ENCODE results near the gene LMAN2.

LMAN2 gene

GRCh38 chr5:177389241-177390169, 38.0 kb upstream of the LMAN2 start:
- Histone ChIP-seq H3K36me3 (ENCODE audit: insufficient read depth, low read length) (no peaks in the 10 kb centered on the region), H3K9me3 (ENCODE audit: low read length) (no peaks in the 10 kb centered on the region), H3K27me3 (ENCODE audit: control insufficient read depth in 1 of 2, insufficient read depth in 2 of 2, low read length in 2 of 2) (peaks cover 0 to 6% of the 10 kb centered on the region in 2 donors), H3K4me3 (ENCODE audit: low read depth in 1 of 2, low read length in 2 of 2) (no peak overlapping the region), H3K9ac (ENCODE audit: low read length) (no peak overlapping the region), H3K4me1 (ENCODE audit: insufficient read depth, low read length) (no peaks in the 10 kb centered on the region), H3K27ac (ENCODE audit: low read depth, low read length) (no peak overlapping the region)

- H3K4me1 ChIP-seq (ENCODE audit: insufficient read depth, low read length) = no peaks in the 10 kb centered on the region
- H3K27me3 ChIP-seq (ENCODE audit: control insufficient read depth in 1 of 2, insufficient read depth in 2 of 2, low read length in 2 of 2) = peaks cover 0 to 6% of the 10 kb centered on the region in 2 donors
- no peak overlapping the region for H3K27ac ChIP-seq (ENCODE audit: low read depth, low read length)
- no peak overlapping the region for H3K9ac ChIP-seq (ENCODE audit: low read length)
- no peaks in the 10 kb centered on the region for H3K9me3 ChIP-seq (ENCODE audit: low read length)
- H3K36me3 ChIP-seq (ENCODE audit: insufficient read depth, low read length) = no peaks in the 10 kb centered on the region
- no peak overlapping the region for H3K4me3 ChIP-seq (ENCODE audit: low read depth in 1 of 2, low read length in 2 of 2)
Observed at GRCh38 chr5:177388521-177389052, 37.1 kb upstream of the LMAN2 start.

GRCh38 chr5:177387405-177387804, 35.9 kb upstream of the LMAN2 start:
- H3K9me3 ChIP-seq (ENCODE audit: low read length) = no peaks in the 10 kb centered on the region
- H3K4me1 ChIP-seq (ENCODE audit: insufficient read depth, low read length) = no peaks in the 10 kb centered on the region
- H3K36me3 ChIP-seq (ENCODE audit: insufficient read depth, low read length) = no peaks in the 10 kb centered on the region
- H3K27ac ChIP-seq (ENCODE audit: low read depth, low read length) = no peak overlapping the region
- H3K27me3 ChIP-seq (ENCODE audit: control insufficient read depth in 1 of 2, insufficient read depth in 2 of 2, low read length in 2 of 2) = peaks cover 0 to 6% of the 10 kb centered on the region in 2 donors
- no peak overlapping the region for H3K9ac ChIP-seq (ENCODE audit: low read length)
- H3K4me3 ChIP-seq (ENCODE audit: low read depth in 1 of 2, low read length in 2 of 2) = no peak overlapping the region

- no peaks in the 10 kb centered on the region for H3K9me3 ChIP-seq (ENCODE audit: low read length)
- no peak overlapping the region for H3K9ac ChIP-seq (ENCODE audit: low read length)
- H3K4me1 ChIP-seq (ENCODE audit: insufficient read depth, low read length) = no peaks in the 10 kb centered on the region
- H3K27ac ChIP-seq (ENCODE audit: low read depth, low read length) = no peak overlapping the region
- no peaks in the 10 kb centered on the region for H3K36me3 ChIP-seq (ENCODE audit: insufficient read depth, low read length)
- peaks cover 0 to 6% of the 10 kb centered on the region in 2 donors for H3K27me3 ChIP-seq (ENCODE audit: control insufficient read depth in 1 of 2, insufficient read depth in 2 of 2, low read length in 2 of 2)
- H3K4me3 ChIP-seq (ENCODE audit: low read depth in 1 of 2, low read length in 2 of 2) = no peak overlapping the region
Observed at GRCh38 chr5:177386542-177386941, 35.1 kb upstream of the LMAN2 start.

GRCh38 chr5:177385720-177386119, 34.3 kb upstream of the LMAN2 start:
- H3K9me3 ChIP-seq (ENCODE audit: low read length) = no peaks in the 10 kb centered on the region
- H3K27ac ChIP-seq (ENCODE audit: low read depth, low read length) = no peak overlapping the region
- H3K9ac ChIP-seq (ENCODE audit: low read length) = no peak overlapping the region
- H3K27me3 ChIP-seq (ENCODE audit: control insufficient read depth in 1 of 2, insufficient read depth in 2 of 2, low read length in 2 of 2) = peaks cover 0 to 6% of the 10 kb centered on the region in 2 donors
- no peaks in the 10 kb centered on the region for H3K4me1 ChIP-seq (ENCODE audit: insufficient read depth, low read length)
- no peaks in the 10 kb centered on the region for H3K36me3 ChIP-seq (ENCODE audit: insufficient read depth, low read length)
- no peak overlapping the region for H3K4me3 ChIP-seq (ENCODE audit: low read depth in 1 of 2, low read length in 2 of 2)

GRCh38 chr5:177384134-177384533, 32.7 kb upstream of the LMAN2 start, which contains the start of gene SLC34A1:
TSS of gene SLC34A1 (plus strand) at chr5:177384434. CDS start at chr5:177385742, 1,308 bp downstream.
- Histone ChIP-seq H3K36me3 (ENCODE audit: insufficient read depth, low read length) (no peaks in the 10 kb centered on the region), H3K4me3 (ENCODE audit: low read depth in 1 of 2, low read length in 2 of 2) (no peak within 1 kb of the TSS), H3K4me1 (ENCODE audit: insufficient read depth, low read length) (no peaks in the 10 kb centered on the region), H3K9ac (ENCODE audit: low read length) (no peak within 1 kb of the TSS), H3K9me3 (ENCODE audit: low read length) (no peaks in the 10 kb centered on the region), H3K27me3 (ENCODE audit: control insufficient read depth in 1 of 2, insufficient read depth in 2 of 2, low read length in 2 of 2) (peaks cover 0 to 6% of the 10 kb centered on the region in 2 donors), H3K27ac (ENCODE audit: low read depth, low read length) (no peak within 1 kb of the TSS)

GRCh38 chr5:177383181-177383580, 31.7 kb upstream of the LMAN2 start:
- Histone ChIP-seq H3K27ac (ENCODE audit: low read depth, low read length) (no peak overlapping the region), H3K4me3 (ENCODE audit: low read depth in 1 of 2, low read length in 2 of 2) (no peak overlapping the region), H3K9ac (ENCODE audit: low read length) (no peak overlapping the region), H3K4me1 (ENCODE audit: insufficient read depth, low read length) (no peaks in the 10 kb centered on the region), H3K9me3 (ENCODE audit: low read length) (no peaks in the 10 kb centered on the region), H3K27me3 (ENCODE audit: control insufficient read depth in 1 of 2, insufficient read depth in 2 of 2, low read length in 2 of 2) (peaks cover 0 to 6% of the 10 kb centered on the region in 2 donors), H3K36me3 (ENCODE audit: insufficient read depth, low read length) (no peaks in the 10 kb centered on the region)

GRCh38 chr5:177382423-177383029, 31.1 kb upstream of the LMAN2 start:
- H3K9ac ChIP-seq (ENCODE audit: low read length) = no peak overlapping the region
- peaks cover 0 to 6% of the 10 kb centered on the region in 2 donors for H3K27me3 ChIP-seq (ENCODE audit: control insufficient read depth in 1 of 2, insufficient read depth in 2 of 2, low read length in 2 of 2)
- no peaks in the 10 kb centered on the region for H3K4me1 ChIP-seq (ENCODE audit: insufficient read depth, low read length)
- no peaks in the 10 kb centered on the region for H3K36me3 ChIP-seq (ENCODE audit: insufficient read depth, low read length)
- H3K4me3 ChIP-seq (ENCODE audit: low read depth in 1 of 2, low read length in 2 of 2) = no peak overlapping the region
- no peak overlapping the region for H3K27ac ChIP-seq (ENCODE audit: low read depth, low read length)
- H3K9me3 ChIP-seq (ENCODE audit: low read length) = no peaks in the 10 kb centered on the region

- no peaks in the 10 kb centered on the region for H3K4me1 ChIP-seq (ENCODE audit: insufficient read depth, low read length)
Observed at GRCh38 chr5:177380805-177381126, 29.3 kb upstream of the LMAN2 start.

GRCh38 chr5:177378884-177379883, 27.7 kb upstream of the LMAN2 start:
- Histone ChIP-seq H3K27ac (ENCODE audit: low read depth, low read length) (no peak overlapping the region), H3K36me3 (ENCODE audit: insufficient read depth, low read length) (no peaks in the 10 kb centered on the region), H3K27me3 (ENCODE audit: control insufficient read depth in 1 of 2, insufficient read depth in 2 of 2, low read length in 2 of 2) (no peaks in the 10 kb centered on the region), H3K9ac (ENCODE audit: low read length) (no peak overlapping the region), H3K4me1 (ENCODE audit: insufficient read depth, low read length) (no peaks in the 10 kb centered on the region), H3K4me3 (ENCODE audit: low read depth in 1 of 2, low read length in 2 of 2) (no peak overlapping the region), H3K9me3 (ENCODE audit: low read length) (no peaks in the 10 kb centered on the region)

More at GRCh38 chr5:177380805-177381126, 29.3 kb upstream of the LMAN2 start:
- no peak overlapping the region for H3K27ac ChIP-seq (ENCODE audit: low read depth, low read length)
- no peaks in the 10 kb centered on the region for H3K36me3 ChIP-seq (ENCODE audit: insufficient read depth, low read length)
- no peak overlapping the region for H3K9ac ChIP-seq (ENCODE audit: low read length)
- no peak overlapping the region for H3K4me3 ChIP-seq (ENCODE audit: low read depth in 1 of 2, low read length in 2 of 2)
- no peaks in the 10 kb centered on the region for H3K9me3 ChIP-seq (ENCODE audit: low read length)
- peaks cover 0 to 3% of the 10 kb centered on the region in 2 donors for H3K27me3 ChIP-seq (ENCODE audit: control insufficient read depth in 1 of 2, insufficient read depth in 2 of 2, low read length in 2 of 2)
